Mucosa of gallbladder (tissue), 1 donor: ENCODE measurements around the gene BZW2. TPM values are rescaled to one million over a fixed set of nuclear protein-coding genes. Genes with fewer than 3 reads are reported as not detected.
A peak's percentile ranks its signal among the peaks of the same experiment; 100 is the strongest.

Experiments used
- DNase-seq: peaks from one replicate; pipeline ENCODE4 v3.0.0-alpha.2; 2020; ENCODE audit warnings: low spot score
- total RNA-seq: library from RNA; stranded (reverse); gene quantifications from one replicate; pipeline ENCODE4 v1.2.1, GENCODE V29; 2021
- donor health status: DM: no; HTN: no; CAD: no.

Gene BZW2
- 24.2 TPM for total RNA-seq

DNA sequence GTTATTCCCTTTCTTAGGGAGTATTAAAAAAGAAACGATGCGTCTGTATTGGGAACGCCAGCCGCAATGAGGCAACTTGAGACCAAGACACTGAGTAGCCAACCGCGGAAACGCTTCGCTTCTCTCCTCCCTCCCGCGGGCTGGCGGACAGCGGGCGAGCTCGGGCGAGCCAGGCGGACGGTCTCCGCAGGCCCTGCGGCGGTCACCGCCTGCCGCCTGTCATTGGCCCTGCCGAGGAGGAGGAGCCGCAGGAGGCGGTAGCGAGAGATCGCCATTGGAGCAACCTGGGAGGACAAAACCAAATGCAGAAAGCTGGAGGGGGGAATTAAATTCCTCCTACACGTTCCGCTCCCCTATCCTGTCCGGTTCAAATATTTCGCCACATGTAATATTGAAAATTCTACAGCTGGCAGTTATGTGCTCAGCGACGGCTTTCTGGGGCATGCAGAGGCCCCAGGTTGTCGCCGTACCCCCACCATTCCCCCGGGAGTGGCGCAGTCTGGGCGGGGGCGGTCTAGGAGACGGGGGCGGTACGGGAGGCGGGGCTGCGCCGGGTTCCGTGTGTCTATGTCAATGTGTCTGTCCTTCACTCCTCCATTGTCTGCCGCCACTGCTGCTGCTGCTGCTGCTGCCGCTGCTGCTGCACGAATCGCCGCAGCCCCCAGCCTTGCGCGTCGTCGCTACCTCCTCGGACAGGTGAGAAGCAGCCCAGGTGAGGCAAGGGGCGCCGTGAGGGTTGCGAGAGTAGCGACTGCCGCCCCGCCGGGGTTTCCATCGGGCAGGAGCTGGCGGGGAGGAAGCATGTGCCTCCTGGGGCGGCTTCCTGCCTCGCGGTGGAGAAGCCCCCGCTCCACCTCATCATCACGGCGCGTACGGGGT, at the start of gene BZW2, which contains the start of gene ANKMY2:
BZW2 (plus strand) TSS at position 589 of the 879 bp plus-strand sequence. CDS start 19,263 bp downstream, outside the sequence.
ANKMY2 (minus strand) TSS at position 162 of the 879 bp plus-strand sequence. CDS start 181 bp downstream, outside the sequence.
- DNase-seq, result peak; percentile 95

DNA sequence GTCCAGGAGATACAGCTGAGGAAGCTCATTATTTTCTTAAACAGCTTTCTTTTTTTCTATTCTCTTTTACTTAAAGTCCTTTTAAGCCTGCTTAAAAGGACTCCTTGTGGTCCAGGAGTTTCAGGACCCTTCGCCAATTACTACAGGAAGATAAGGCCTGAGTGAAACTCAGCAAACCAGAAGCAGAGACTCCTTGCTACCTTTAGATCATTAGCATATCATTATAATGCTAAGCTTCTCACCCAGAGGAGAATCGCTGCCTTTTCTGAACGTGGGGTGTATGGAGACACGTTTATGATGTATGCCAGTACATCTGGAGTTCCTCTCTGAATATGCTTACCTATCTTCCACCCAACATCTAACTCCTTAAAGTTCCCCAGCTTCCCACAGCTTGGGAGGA, 48.0 kb upstream of the BZW2 start:
- DNase-seq, result no peak

DNA sequence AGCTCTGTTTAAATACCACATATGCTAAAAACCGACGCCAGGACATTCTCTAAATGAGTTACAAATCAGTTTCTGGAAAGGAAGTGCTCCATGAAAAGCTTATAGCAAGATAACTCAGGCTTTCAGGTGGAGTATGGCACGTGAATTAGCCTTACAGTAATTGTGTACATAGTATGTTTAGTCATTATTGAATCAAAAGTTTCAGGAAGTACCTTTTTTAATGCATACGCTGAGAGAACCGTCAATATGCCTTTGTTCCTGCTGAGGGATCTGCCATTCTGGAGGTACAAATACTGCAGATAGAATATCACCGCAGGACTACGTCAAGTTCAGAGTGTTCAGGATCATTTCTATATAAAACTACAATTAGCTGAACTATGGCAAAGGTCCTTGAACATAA, 46.1 kb upstream of the BZW2 start:
- DNase-seq, result no peak

DNA sequence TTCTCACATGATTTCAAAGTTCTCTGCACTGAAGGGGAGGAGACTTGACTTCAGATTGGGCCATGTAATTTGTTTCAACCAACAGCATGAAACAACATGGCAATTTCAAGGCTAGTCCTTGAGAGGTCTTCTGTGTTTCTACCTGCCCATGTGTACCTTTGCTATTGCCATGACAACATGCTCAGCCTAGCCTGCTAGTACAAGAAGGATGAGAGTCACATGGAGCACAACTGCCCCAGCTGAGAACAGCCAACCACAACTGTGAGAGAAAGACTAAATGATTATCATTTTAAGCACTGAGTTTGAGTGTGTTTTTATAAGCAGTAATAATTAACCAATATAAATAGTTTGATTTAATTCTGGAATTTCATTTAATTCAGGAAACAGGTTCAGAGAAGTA, 42.3 kb upstream of the BZW2 start:
- DNase-seq, result no peak

DNA sequence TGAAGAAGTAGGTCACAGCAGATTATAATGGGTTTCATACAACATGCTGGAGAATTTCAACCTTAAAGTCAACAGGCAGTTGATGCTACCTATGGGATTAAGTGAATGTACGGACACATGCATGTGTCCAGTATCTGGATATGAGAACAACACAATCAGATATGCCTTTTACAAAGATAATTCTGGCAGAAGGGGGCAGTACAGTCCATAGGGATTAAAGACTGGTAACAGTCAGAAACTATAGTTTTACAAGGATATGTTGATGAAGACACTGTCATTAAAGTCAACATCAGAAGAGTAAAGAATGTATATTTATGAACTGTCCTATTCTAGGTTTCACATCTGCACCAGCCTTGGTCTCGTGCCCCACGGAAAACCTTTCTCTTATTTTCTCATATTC, 41.9 kb upstream of the BZW2 start:
- DNase-seq, result no peak

DNA sequence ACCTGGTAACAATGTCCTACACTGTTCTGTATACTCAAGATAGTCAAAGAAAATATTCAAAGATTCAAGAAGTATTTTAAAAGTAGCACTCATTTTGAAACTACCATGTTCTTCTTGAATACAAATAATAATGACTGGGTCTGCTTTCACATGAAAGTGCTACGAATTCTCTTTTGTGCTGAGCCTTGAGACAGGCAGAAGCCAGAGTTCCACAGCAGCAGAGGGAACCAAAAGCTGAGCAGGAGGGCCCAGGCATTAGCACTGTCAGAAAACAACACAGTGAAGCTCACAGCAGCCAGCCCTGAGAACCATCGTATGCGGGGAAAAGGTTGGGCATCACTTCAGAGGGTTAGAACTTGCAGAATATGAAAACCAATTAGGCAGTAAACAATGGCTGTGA, 39.3 kb upstream of the BZW2 start:
- no peak for DNase-seq

DNA sequence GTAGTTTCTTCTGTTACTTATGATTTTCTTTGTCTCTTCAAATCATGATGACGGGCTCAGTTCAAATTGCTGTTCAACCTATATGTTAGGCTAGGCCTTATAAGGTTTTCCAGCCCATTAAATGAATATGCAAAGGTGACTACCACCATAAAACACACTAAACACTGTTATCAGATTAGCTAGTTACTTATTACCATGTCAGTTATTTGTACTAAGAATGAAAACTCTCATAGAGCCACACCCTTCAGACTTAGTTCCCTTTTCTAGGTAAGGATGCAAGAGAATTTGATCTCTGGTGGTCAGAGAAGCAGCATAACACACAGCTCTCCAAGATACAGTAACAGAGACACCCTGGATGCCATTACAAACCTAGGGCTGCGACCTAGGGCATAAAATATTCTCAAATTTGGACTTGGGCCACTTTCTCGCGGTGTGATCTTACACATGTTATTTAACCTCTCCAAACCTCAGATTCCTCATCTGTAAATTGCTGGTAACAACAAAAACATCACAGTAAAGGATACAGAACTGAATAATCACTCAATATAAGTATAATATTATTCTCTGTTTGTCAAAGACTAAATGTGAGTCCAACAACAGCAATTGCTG, 36.0 kb upstream of the BZW2 start:
- DNase-seq, result no peak

DNA sequence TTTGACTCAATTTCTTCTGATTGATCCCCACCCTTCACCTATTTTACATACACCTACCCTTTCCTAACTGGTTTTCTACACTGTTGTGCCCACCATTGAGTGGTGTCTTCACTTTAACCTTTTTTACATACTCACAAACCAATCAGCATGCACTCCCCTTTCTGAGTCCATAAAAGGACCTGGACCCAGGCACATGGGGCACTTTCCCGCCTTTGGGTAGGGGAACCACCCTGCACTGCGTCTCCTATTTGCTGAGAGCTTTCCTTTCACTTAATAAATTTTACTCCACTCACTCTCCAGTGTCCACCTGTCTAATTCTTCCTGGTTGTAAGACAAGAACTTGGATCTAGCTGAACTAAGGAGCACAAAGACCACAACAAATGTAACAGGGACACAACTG, 34.3 kb upstream of the BZW2 start:
- no peak for DNase-seq

DNA sequence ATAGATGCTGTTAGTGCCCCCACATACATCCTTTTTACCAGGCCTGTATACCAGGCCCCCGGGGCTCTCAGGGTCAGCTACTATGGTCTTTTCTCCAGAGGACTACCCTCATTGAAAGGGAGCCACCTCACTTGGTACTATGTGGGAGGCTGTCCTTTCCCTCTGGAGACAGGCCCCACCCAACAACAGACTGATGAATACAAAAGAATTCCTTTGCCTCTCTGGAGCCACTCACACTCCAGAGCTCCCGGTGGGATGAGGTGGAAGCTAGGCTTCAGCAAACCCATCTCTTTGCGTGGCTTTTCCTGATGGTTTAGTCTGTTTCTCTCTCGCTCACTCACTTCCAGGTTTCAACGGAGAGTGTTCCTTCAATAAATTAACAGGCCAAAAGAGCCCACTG, 30.8 kb upstream of the BZW2 start:
- no peak for DNase-seq

DNA sequence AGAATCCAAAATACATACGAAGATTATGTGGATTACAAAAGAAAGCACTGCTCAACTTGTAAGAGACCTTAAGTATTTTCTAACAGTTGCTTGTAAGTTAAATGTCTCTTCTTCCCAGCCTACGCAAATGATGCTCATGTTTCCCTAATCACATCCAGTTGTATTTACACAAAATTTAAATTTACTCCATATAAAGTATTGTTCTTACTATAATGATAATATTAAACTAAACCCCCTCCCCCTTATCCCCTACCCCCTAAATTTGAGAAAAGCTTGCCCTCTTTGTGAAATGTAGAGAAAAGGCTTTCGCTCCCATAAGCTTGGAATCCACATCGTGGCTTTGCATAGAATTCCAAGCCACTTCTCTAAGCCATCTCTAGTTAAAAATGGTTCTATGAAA, 29.9 kb upstream of the BZW2 start:
- DNase-seq, result no peak

DNA sequence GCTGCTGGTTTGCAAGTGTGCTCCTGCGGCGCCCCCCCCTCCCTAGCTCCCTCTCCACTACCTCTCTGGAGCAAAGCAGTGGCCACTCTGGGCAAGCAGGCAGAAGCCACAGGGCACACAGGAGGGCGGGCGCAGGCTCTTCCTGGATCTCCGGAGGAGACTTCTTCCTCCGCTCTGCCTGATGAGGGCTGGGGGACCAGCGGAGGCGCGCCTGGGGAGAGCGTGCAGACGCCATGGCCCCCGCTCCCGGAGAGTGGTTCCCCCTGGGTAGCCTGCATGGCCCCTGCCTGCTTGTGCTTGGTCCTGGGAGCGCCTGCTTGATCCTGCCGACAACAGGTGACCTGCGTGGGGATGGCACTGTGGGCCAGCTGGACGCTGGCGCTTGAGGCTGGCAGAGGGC, 29.4 kb upstream of the BZW2 start:
- no peak for DNase-seq

DNA sequence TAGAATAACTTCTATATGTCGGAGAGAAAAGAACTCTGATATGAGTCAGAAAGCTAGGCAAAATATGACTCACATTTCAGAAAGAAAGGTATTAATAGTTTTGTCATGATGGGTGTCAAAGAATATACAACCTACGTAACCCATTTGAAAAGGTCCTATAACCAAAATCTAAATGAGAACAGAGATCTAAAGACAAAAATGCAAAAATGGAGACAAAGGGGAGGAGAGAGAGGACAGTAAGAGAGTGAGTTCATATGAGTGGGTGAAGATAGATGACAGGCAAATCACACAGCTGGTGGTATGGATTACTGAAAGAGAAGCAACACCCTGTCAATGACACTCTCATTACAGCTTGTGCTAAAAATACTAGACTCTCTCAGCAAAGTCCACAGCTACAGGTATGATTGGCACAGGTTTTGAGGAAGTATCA, 26.0 kb upstream of the BZW2 start:
- no peak for DNase-seq

DNA sequence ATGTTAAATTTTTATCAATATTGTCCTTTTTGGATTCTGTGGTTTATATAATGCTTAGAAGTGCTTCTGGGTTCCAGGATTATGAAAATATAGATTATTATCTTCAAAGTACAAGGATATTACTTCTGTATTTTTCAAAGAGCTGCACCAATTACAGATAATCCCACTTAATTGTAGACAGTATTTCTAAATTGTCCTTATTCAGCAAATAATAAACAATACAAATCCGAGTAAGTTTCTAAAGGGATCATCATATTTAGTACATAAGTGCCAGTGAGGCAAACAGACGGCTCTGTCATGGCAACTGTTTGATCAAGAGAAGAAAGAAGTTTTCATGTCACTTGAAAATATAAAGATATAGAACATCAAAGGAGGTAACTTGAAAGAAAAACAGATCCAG, 19.6 kb upstream of the BZW2 start:
- DNase-seq, result no peak

DNA sequence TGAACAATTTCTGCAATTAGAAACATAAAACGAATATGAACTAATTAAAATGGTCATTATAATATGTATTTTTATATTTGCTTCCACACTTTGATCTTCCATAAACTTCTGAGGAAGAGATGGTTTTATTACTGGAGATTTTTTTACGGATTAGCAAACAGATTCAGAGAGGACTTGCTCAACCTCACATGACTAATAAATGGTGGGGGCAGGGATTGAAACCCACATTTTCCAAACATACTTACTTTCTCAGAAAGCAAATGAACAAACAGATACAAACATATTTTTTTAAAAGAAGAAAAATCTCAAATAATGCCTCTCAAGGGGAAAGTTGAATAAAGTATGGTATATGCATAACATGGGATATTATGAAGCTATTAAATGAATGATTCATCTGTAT, 18.7 kb upstream of the BZW2 start:
- DNase-seq, result no peak

DNA sequence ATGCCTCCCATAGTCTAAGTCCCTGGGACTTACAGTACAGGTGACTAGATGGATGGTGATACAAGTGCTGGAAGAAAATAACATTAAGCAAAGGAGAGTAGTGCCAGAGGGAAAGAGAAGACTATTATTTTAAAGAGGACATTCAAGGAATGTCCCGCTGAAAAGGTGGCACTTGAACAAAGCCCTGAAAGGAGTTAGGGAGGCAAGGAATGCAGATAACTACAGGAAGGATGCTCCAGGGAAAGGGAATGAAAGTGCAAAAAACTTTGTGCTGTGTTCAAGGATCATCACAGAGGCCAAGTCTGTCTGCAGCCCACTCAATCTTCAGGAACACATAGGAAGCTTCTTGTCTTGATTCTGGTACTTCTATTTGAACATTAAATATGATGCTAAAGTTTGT, 15.3 kb upstream of the BZW2 start:
- no peak for DNase-seq

DNA sequence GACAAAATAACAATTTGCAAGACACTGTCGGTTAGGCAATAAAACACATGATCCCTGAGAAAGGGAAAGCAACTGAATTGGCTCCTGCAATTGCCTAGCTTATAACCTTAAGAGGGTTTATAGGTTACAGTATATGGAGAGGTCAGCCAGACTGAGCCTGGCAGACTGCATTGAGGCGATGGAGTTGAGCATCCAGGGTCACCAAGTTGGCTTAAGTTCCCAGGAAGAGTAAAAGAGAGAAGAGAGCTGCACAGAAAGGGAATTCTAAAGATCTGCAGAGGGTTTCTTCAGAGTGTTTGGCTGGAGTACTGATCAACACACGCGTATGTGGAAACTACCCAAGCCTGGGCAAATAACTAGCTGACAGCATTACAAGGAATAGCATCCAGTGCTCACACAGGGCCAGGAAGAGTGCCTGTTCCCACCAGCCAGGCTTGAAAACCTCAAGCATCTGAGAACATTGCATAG, 11.7 kb upstream of the BZW2 start:
- peak; percentile 20 for DNase-seq

DNA sequence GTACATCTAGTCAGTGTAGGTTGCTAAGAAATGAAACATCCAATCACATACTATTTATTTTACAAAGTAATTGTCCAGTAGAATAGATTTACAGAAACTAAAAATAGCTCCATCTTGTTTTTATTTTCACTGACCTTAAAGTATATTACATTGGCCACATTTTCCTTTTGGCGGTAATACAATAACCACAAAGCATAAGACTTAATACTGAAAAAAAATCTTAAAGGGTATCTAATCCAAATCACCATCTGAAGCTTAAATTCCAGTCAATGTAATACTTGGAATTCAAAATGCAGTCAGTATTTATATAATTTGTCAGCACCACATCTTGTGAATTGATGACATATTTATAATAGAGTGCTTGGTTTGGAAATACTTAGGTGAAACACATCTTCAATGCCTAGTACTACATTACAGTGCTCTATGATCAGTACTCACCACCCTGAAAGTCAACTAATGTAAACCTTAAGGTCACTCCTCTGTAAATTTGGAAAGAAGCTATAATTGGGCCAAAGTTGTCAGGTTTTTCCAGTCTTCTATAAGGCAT, 9.4 kb upstream of the BZW2 start:
- DNase-seq, result no peak

DNA sequence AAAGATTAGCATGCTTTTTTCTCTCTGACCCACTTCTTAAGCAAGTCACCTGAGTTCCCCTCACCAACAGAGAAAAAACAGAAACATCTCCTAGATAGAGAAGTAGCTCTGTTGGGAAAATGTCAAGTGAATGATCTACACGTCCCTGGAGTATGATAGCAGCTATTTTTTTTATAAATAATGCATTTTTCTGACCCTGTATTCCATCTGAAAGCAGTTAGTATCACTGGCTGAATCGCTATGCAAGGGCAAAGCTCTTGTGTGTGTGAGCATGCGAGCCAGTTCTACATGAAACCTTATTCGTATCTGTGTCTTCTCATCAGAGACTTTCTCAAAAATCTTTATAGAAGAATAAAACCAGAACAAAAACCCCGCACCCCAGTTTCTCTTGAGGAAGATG, 8.6 kb upstream of the BZW2 start:
- DNase-seq, result no peak

DNA sequence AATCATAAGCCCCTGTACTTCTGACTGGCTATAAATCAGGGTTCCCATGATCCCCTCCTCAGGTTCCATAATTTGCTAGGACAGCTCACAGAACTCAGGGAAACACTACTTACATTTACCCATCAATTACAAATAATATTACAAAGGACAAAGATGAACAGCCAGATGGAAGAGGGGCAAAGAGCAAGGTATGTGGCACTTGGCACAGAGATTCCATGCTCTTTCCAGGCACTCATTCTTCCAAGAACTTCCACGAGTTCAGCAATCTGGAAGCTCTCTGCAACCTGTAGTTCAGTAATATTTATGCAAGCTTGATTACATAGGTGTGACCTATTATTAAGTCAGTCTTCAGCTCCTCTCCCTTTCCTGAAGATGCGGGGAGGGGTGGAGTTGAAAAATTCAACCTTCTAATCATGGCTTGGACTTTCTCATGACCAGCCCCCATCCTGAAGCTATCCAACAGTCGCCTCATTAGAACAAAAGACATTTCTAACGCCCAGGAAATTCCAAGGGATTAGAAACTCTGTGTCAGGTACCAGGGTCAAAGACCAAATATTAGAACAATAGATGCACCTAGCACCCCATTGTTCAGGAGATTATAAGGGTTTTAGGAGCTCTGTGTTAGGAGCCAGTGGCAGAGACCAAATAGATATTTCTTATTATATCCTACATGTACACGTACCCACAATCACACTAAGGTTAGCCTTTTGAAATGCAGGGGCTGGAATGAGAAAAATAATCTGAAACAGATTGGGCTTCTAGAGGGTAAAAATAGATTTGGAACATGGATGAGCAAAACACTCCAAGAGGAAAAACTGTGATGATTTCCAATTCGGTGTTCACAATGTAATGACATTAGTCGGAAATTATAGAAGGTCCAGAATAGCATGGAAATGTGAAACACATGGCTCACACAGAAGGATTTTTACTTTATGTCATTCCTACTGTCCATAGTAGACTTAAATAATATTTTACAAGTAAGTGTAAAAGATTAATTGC, 7.4 kb upstream of the BZW2 start:
- DNase-seq, result no peak

DNA sequence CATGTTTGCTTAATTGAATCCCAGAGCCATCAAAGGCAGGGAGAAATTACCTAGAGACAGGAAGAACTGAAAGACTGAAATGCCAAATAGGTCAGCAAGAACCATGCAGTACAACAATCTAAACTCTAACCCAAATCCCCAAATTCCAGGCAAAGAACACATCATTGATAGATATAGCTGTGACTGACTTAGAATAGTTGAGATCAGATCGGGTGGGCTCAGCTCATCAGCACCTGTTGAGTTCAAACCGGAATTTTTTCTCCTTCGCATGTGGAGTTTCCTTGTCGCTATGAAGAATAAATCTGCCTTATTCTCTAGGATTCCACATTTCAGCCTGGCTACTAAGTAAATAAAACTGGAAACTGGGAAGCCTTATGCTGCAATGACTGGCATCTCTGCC, 1.8 kb upstream of the BZW2 start:
- DNase-seq, result no peak
